Endothelial cell of umbilical vein (primary cell): ENCODE measurements around the gene CD164L2. TPM values are rescaled to one million over a fixed set of nuclear protein-coding genes. Genes with fewer than 3 reads are reported as not detected.

Experiments used
- BruUV-seq: library from RNA; stranded (reverse); fragments of 400-500 nt; replicated peaks from 2 replicates; lab custom pipeline; 2021; lab: Mats Ljungman, UMichigan
- CTCF ChIA-PET: fragments of 300-600, 350-600 bp; sonication (Branson Sonifier 250); formaldehyde crosslinking; loops from one replicate; lab custom pipeline; 2021; ENCODE audit warnings: antibody characterized with exemption, inconsistent platforms; lab: Charles Lee
- POLR2A ChIA-PET: fragments of 300-600, 350-600 bp; sonication (Branson Sonifier 250); formaldehyde crosslinking; loops from one replicate; lab custom pipeline; 2021; ENCODE audit warnings: antibody characterized with exemption, inconsistent platforms; lab: Charles Lee
- DNase-seq: peaks from one replicate; pipeline ENCODE4 v3.0.0-alpha.2; 2011; ENCODE audit warnings: low read depth, low spot score
- FAIRE-seq: peaks from 2 replicates; lab custom pipeline; 2011; peaks lifted over from hg19 to GRCh38; lab: Jason Lieb, UNC
- H2AFZ ChIP-seq: 2 replicates; pipeline ENCODE4 v1.6.0; 2012; ENCODE audit warnings: low read depth, low read length, control low read depth, inconsistent platforms
- H3K27ac ChIP-seq: 2 replicates; pipeline ENCODE4 v1.5.1; 2011; ENCODE audit warnings: low read depth, mild to moderate bottlenecking, control low read depth, low read length, moderate library complexity; ENCODE audit not compliant: insufficient read depth
- H3K27me3 ChIP-seq, 2 experiments: 2 replicates each; pipeline versions ENCODE4 v1.6.0 to v1.6.1; 2011; ENCODE audit warnings: low read length in 2 of 2, mixed read lengths in 1 of 2; ENCODE audit not compliant: control insufficient read depth in 2 of 2, insufficient read depth in 2 of 2
- H3K36me3 ChIP-seq, 2 experiments: 2 replicates in 1 of 2; 3 replicates in 1 of 2; pipeline ENCODE4 v1.5.1; 2011; ENCODE audit warnings: low read length in 2 of 2, mild to moderate bottlenecking in 1 of 2, moderate library complexity in 1 of 2; ENCODE audit not compliant: control insufficient read depth in 2 of 2, insufficient read depth in 2 of 2; ENCODE audit errors: extremely low read depth in 1 of 2
- H3K4me1 ChIP-seq: 3 replicates; pipeline ENCODE4 v1.5.1; 2011; ENCODE audit warnings: mild to moderate bottlenecking, low read length; ENCODE audit not compliant: control insufficient read depth, insufficient read depth; ENCODE audit errors: extremely low read depth
- H3K4me2 ChIP-seq: 2 replicates; pipeline ENCODE4 v1.6.1; 2011; ENCODE audit warnings: low read length, control low read depth, mixed read lengths; ENCODE audit not compliant: insufficient read depth
- H3K4me3 ChIP-seq, 3 experiments: fragments of 200-600 bp in 1 of 3; sonication (generic), shearing (Covaris generic) in 1 of 3; replicated peaks in 1 of 3; 2 replicates each; pipeline ENCODE4 v1.5.1; 2011 to 2016; ENCODE audit warnings: control low read depth in 3 of 3, low read length in 3 of 3, mild to moderate bottlenecking in 2 of 3, inconsistent platforms in 1 of 3, low read depth in 1 of 3, moderate library complexity in 1 of 3; ENCODE audit not compliant: insufficient read depth in 1 of 3
- H3K79me2 ChIP-seq: 2 replicates; pipeline ENCODE4 v1.6.0; 2012; ENCODE audit warnings: low read length, inconsistent platforms; ENCODE audit not compliant: control insufficient read depth, insufficient read depth
- H3K9ac ChIP-seq: replicated peaks from 2 replicates; pipeline ENCODE3; 2011; ENCODE audit warnings: low read length, control low read depth; ENCODE audit not compliant: insufficient read depth; ENCODE audit errors: extremely low read depth
- H3K9me1 ChIP-seq: replicated peaks from 3 replicates; pipeline ENCODE4 v1.6.0; 2011; ENCODE audit warnings: mild to moderate bottlenecking, low read length; ENCODE audit not compliant: control insufficient read depth, insufficient read depth; ENCODE audit errors: extremely low read depth
- H3K9me3 ChIP-seq: replicated peaks from 2 replicates; pipeline ENCODE4 v1.5.1; 2012; ENCODE audit warnings: low read length, inconsistent platforms; ENCODE audit not compliant: control insufficient read depth, insufficient read depth
- H4K20me1 ChIP-seq: replicated peaks from 2 replicates; pipeline ENCODE3; 2011; ENCODE audit warnings: mild to moderate bottlenecking, low read length; ENCODE audit not compliant: control insufficient read depth, insufficient read depth; ENCODE audit errors: extremely low read depth
- EZH2 ChIP-seq: IDR thresholded peaks from 2 replicates; pipeline ENCODE4 v1.6.1; 2012; ENCODE audit warnings: borderline replicate concordance, low read depth, mild to moderate bottlenecking, moderate library complexity, low read length, inconsistent platforms; ENCODE audit not compliant: severe bottlenecking
- FOS ChIP-seq: IDR thresholded peaks from 2 replicates; pipeline ENCODE4 v1.6.1; 2011; ENCODE audit warnings: mild to moderate bottlenecking, low read length, moderate library complexity, borderline replicate concordance; ENCODE audit not compliant: insufficient read depth
- GATA2 ChIP-seq: IDR thresholded peaks from 2 replicates; pipeline ENCODE4 v1.7.0; 2011; ENCODE audit warnings: low read depth, mild to moderate bottlenecking, moderate library complexity, mixed read lengths, low read length; ENCODE audit not compliant: insufficient read length, insufficient read depth
- JUN ChIP-seq: IDR thresholded peaks from 2 replicates; pipeline ENCODE4 v1.6.1; 2011; ENCODE audit warnings: borderline replicate concordance, low read depth; ENCODE audit not compliant: insufficient read length, insufficient read depth
- MYC ChIP-seq: IDR thresholded peaks from one replicate; pipeline ENCODE4 v1.6.1; 2011; ENCODE audit warnings: mild to moderate bottlenecking, low read depth, low read length
- dilution Hi-C: fragments of 300-500 bp; cut with MboI; formaldehyde crosslinking; loops from one replicate; pipeline ENCODE4 v1.15.0; 2019; ENCODE audit warnings: low sequenced_read_pairs; ENCODE audit not compliant: extremely low pct_ligation_motif_present
- intact Hi-C: fragments of 100-400 bp; cut with micrococcal nuclease; formaldehyde crosslinking; loops from one replicate; pipeline ENCODE4 v1.10.0; 2022
- polyA plus RNA-seq, 4 experiments: library from polyadenylated mRNA; depleted of rRNA in 3 of 4; stranded (reverse) in 3 of 4; unstranded in 1 of 4; fragments of >200 nt; gene quantifications; 2 replicates each; pipeline versions ENCODE4 v1.2.1 to v1.2.3, GENCODE V29; 2011 to 2012; ENCODE audit warnings: missing spikeins in 1 of 4
- total RNA-seq: library from RNA; stranded (reverse); gene quantifications from 2 replicates; pipeline ENCODE4 v1.2.3, GENCODE V29; 2021
- TF ChIP-seq, protein P1 (sequence below), 2 donors: IDR thresholded peaks; 1 replicate in 1 of 2; 2 replicates in 1 of 2; pipeline ENCODE4 v1.5.1; 2011; ENCODE audit warnings: low read length in 2 of 2, mild to moderate bottlenecking in 2 of 2, moderate library complexity in 2 of 2, control low read depth in 1 of 2, inconsistent platforms in 1 of 2, low read depth in 1 of 2; ENCODE audit not compliant: insufficient read depth in 1 of 2; ENCODE audit errors: extremely low read depth in 1 of 2

The CD164L2 gene
- total and polyA plus RNA-seq, 2 donors (not counting 3 experiments of a cell fraction or from before 2014, with no cell fraction given): not detected

DNA sequence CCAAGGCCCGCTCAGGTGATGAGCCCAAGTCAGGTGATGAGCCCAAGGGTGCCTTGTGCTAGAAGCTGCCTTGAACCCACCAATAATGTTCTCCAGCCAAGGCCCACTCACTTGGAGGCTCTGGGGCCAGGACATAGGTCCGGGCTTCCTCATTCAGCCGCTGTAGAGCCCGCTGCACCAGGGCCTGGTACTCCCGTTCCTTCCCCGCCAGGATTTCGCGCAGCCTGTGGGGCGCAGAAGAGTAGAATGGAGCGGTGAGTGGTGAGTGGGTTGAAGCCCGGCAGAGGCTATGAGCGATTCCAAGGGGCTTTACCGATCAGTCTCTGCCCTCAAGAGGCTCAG, 26.9 kb downstream of the CD164L2 start:
- Histone ChIP-seq H3K79me2 (no peaks in the 10 kb centered on the region), H3K9ac (no peak overlapping the region), H3K4me1 (no peaks in the 10 kb centered on the region), H3K27ac (no peak overlapping the region), H2AFZ (no peak overlapping the region), H4K20me1 (no peaks in the 10 kb centered on the region), H3K27me3 (no peaks in the 10 kb centered on the region), H3K36me3 (peaks cover 0 to 2% of the 10 kb centered on the region in 2 experiments), H3K9me1 (no peaks in the 10 kb centered on the region), H3K4me3 (no peak overlapping the region), H3K4me2 (no peak overlapping the region), H3K9me3 (no peaks in the 10 kb centered on the region)
- no TSS peak for BruUV-seq
- POLR2A ChIA-PET: no interaction called here
- FAIRE-seq: no peak
- DNase-seq: no peak
- CTCF ChIA-PET: interaction anchor here (1.5 to 5.5 kb wide), 6 partner anchors 10 to 250 kb away, joined by 4 to 54 read pairs (median 20); partner anchors contain the start of gene MAP3K6
- TF ChIP-seq EZH2: no peak
- TF ChIP-seq JUN: no peak
- TF ChIP-seq MYC: no peak
- TF ChIP-seq, protein P1, sequence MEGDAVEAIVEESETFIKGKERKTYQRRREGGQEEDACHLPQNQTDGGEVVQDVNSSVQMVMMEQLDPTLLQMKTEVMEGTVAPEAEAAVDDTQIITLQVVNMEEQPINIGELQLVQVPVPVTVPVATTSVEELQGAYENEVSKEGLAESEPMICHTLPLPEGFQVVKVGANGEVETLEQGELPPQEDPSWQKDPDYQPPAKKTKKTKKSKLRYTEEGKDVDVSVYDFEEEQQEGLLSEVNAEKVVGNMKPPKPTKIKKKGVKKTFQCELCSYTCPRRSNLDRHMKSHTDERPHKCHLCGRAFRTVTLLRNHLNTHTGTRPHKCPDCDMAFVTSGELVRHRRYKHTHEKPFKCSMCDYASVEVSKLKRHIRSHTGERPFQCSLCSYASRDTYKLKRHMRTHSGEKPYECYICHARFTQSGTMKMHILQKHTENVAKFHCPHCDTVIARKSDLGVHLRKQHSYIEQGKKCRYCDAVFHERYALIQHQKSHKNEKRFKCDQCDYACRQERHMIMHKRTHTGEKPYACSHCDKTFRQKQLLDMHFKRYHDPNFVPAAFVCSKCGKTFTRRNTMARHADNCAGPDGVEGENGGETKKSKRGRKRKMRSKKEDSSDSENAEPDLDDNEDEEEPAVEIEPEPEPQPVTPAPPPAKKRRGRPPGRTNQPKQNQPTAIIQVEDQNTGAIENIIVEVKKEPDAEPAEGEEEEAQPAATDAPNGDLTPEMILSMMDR (IDR thresholded peaks at IDR 0.05; ENCODE audit: extremely low read depth in 1 of 2, insufficient read depth in 1 of 2, low read depth in 1 of 2, low read length in 2 of 2): no peak
- TF ChIP-seq GATA2: no peak
- TF ChIP-seq FOS: no peak
- intact Hi-C loops (no loop called here), dilution Hi-C loops (no loop called here)
